GM23338 (cell line): ENCODE data around the gene IL18BP. TPM values are rescaled to one million over a fixed set of nuclear protein-coding genes. Genes with fewer than 3 reads are reported as not detected.

ENCODE experiments used
- ATAC-seq: fragments of 200-7000 bp; cut with Tn5 transposase; 3 replicates; pipeline ENCODE4 v1.9.1; 2020
- DNase-seq: peaks from one replicate; pipeline ENCODE4 v3.0.0-alpha.2; 2015; ENCODE audit warnings: low spot score
- H2AFZ ChIP-seq: fragments of 200-600 bp; sonication (generic); 2 replicates; pipeline ENCODE4 v1.8.0; 2016; ENCODE audit warnings: antibody characterized with exemption, mild to moderate bottlenecking, moderate library complexity
- H3F3A ChIP-seq: fragments of 200-600 bp; sonication (generic); replicated peaks from 2 replicates; pipeline ENCODE4 v1.8.0; 2017; ENCODE audit warnings: antibody characterized with exemption, mixed run types, low read depth
- H3K27ac ChIP-seq: fragments of 200-600 bp; sonication (generic); 2 replicates; pipeline ENCODE4 v1.6.1; 2016; ENCODE audit warnings: low read depth
- H3K27me3 ChIP-seq: fragments of 200-600 bp; sonication (generic); 2 replicates; pipeline ENCODE4 v1.8.0; 2016; ENCODE audit warnings: mild to moderate bottlenecking, mixed run types, moderate library complexity; ENCODE audit not compliant: insufficient read depth
- H3K36me3 ChIP-seq: fragments of 200-600 bp; sonication (generic); 2 replicates; pipeline ENCODE4 v1.8.0; 2016; ENCODE audit warnings: mild to moderate bottlenecking; ENCODE audit not compliant: insufficient read depth
- H3K4me1 ChIP-seq: fragments of 200-600 bp; sonication (generic); 2 replicates; pipeline ENCODE4 v1.8.0; 2016; ENCODE audit warnings: mild to moderate bottlenecking, moderate library complexity; ENCODE audit not compliant: insufficient read depth
- H3K4me2 ChIP-seq: fragments of 200-600 bp; sonication (generic); 2 replicates; pipeline ENCODE4 v1.7.1; 2017; ENCODE audit warnings: mixed run types
- H3K4me3 ChIP-seq: fragments of 200-600 bp; sonication (generic); 2 replicates; pipeline ENCODE4 v1.6.1; 2016; ENCODE audit warnings: mixed run types
- H3K79me2 ChIP-seq: fragments of 200-600 bp; sonication (generic); replicated peaks from 2 replicates; pipeline ENCODE4 v1.8.0; 2017; ENCODE audit warnings: mild to moderate bottlenecking; ENCODE audit not compliant: insufficient read depth
- H3K9me2 ChIP-seq: fragments of 200-600 bp; sonication (generic); 2 replicates; pipeline ENCODE4 v1.8.0; 2017; ENCODE audit not compliant: insufficient read depth
- H4K20me1 ChIP-seq: fragments of 200-600 bp; sonication (generic); replicated peaks from 2 replicates; pipeline ENCODE4 v1.8.0; 2017; ENCODE audit warnings: mild to moderate bottlenecking; ENCODE audit not compliant: insufficient read depth
- H3K27ac Mint-ChIP-seq: 2 replicates; pipeline ENCODE4 v1.8.0; 2020; ENCODE audit warnings: inconsistent platforms, mild to moderate bottlenecking, moderate library complexity, mixed read lengths
- H3K27me3 Mint-ChIP-seq: 3 replicates; pipeline ENCODE4 v1.8.0; 2022; ENCODE audit warnings: low read depth, mild to moderate bottlenecking, moderate library complexity, mixed read lengths, inconsistent platforms; ENCODE audit not compliant: insufficient read depth, poor library complexity
- H3K36me3 Mint-ChIP-seq: 3 replicates; pipeline ENCODE4 v1.8.0; 2021; ENCODE audit warnings: low read depth, mild to moderate bottlenecking, inconsistent platforms, moderate library complexity, mixed read lengths
- H3K4me1 Mint-ChIP-seq: 3 replicates; pipeline ENCODE4 v1.8.0; 2020; ENCODE audit warnings: mild to moderate bottlenecking, inconsistent platforms, mixed read lengths
- H3K4me3 Mint-ChIP-seq: 3 replicates; pipeline ENCODE4 v1.8.0; 2021; ENCODE audit warnings: moderate library complexity, mild to moderate bottlenecking, inconsistent platforms, mixed read lengths
- H3K9me3 Mint-ChIP-seq: 3 replicates; pipeline ENCODE4 v1.8.0; 2020; ENCODE audit warnings: moderate library complexity, mild to moderate bottlenecking, inconsistent platforms, mixed read lengths
- CTCF ChIP-seq, 2 experiments: fragments of 200-600 bp in 1 of 2; sonication (generic) in 1 of 2; conservative IDR thresholded peaks; 2 replicates each; pipeline versions ENCODE4 v1.5.1 to v1.6.1; 2016 to 2017; ENCODE audit warnings: antibody characterized with exemption in 2 of 2, low read depth in 2 of 2, mild to moderate bottlenecking in 2 of 2, moderate library complexity in 1 of 2
- EZH2 ChIP-seq: fragments of 200-600 bp; sonication (generic); IDR thresholded peaks from one replicate; pipeline ENCODE4 v1.8.0; 2017; ENCODE audit warnings: antibody characterized with exemption, mild to moderate bottlenecking, low read depth; ENCODE audit not compliant: unreplicated experiment
- JUNB ChIP-seq: IDR thresholded peaks from one replicate; pipeline ENCODE4 v1.6.1; 2016; ENCODE audit warnings: antibody characterized with exemption; ENCODE audit not compliant: unreplicated experiment
- POLR2AphosphoS5 ChIP-seq: IDR thresholded peaks from 2 replicates; pipeline ENCODE4 v1.6.1; 2016; ENCODE audit warnings: antibody characterized with exemption, low read depth
- REST ChIP-seq: IDR thresholded peaks from one replicate; pipeline ENCODE4 v1.6.1; 2018; ENCODE audit warnings: antibody characterized with exemption; ENCODE audit not compliant: unreplicated experiment
- STAT1 ChIP-seq: IDR thresholded peaks from one replicate; pipeline ENCODE4 v1.6.1; 2016; ENCODE audit warnings: antibody characterized with exemption; ENCODE audit not compliant: unreplicated experiment
- ZNF114 ChIP-seq: fragments of 250-450 bp; sonication (Bioruptor Pico); IDR thresholded peaks from 2 replicates; pipeline ENCODE4 v1.5.0; 2020; ENCODE audit warnings: mild to moderate bottlenecking, moderate library complexity
- ZNF462 ChIP-seq: fragments of 250-450 bp; sonication (Bioruptor Pico); IDR thresholded peaks from 2 replicates; pipeline ENCODE4 v1.5.0; 2020; ENCODE audit warnings: mild to moderate bottlenecking, moderate library complexity
- polyA plus RNA-seq: library from polyadenylated mRNA; unstranded; fragments of >200 nt; fragmentation: Nextera tagmentation; extraction: Ambion mirVana; gene quantifications from 2 replicates; pipeline ENCODE4 v1.2.1, GENCODE V29; 2016
- total RNA-seq: library from RNA; depleted of rRNA; stranded (reverse); fragments of >200 nt; shearing (Covaris generic); gene quantifications from 2 replicates; pipeline ENCODE4 v1.2.3, GENCODE V29; 2014

The IL18BP gene
- total and polyA plus RNA-seq, 2 experiments from 2014 or later = 3.8 to 11.2 TPM

- H4K20me1 ChIP-seq = peaks cover 13% of the 10 kb centered on the region
- no peak overlapping the region for H3K4me2 ChIP-seq
- DNase-seq (no peak), ATAC-seq (peak; percentile 46)
- H3K79me2 ChIP-seq = no peaks in the 10 kb centered on the region
- H3K4me1 Mint-ChIP-seq = no peaks in the 10 kb centered on the region
- H3K4me3 ChIP-seq = no peak overlapping the region
- no peaks in the 10 kb centered on the region for H3K27me3 Mint-ChIP-seq
- H3K27ac ChIP-seq = no peak overlapping the region
- no peaks in the 10 kb centered on the region for H3F3A ChIP-seq
- H3K4me3 Mint-ChIP-seq = no peak overlapping the region
- no peaks in the 10 kb centered on the region for H3K4me1 ChIP-seq
- no peaks in the 10 kb centered on the region for H3K9me2 ChIP-seq
- no peaks in the 10 kb centered on the region for H3K9me3 Mint-ChIP-seq
- no peaks in the 10 kb centered on the region for H3K27me3 ChIP-seq
- no peak for TF ChIP-seq STAT1
- TF ChIP-seq CTCF (conservative IDR thresholded peaks at IDR 0.05; ENCODE audit: low read depth in 2 of 2) = peak in 1 of 2 experiments; percentile 40; a peak in 2 of 4 replicates
- H3K36me3 Mint-ChIP-seq = peaks cover 12% of the 10 kb centered on the region; the same call in 2 of the 3 replicates
- no peak overlapping the region for H2AFZ ChIP-seq
- peaks cover 9% of the 10 kb centered on the region for H3K36me3 ChIP-seq
- H3K27ac Mint-ChIP-seq = no peak overlapping the region
Observed at GRCh38 chr11:71994786-71995185, 3.9 kb upstream of the IL18BP start.

- no peak overlapping the region for H3K4me3 Mint-ChIP-seq
- H3K27ac Mint-ChIP-seq = no peak overlapping the region
- TF ChIP-seq ZNF462 (CRISPR knock-in tag) (no peak), STAT1 (no peak), JUNB (no peak), POLR2AphosphoS5 (no peak), ZNF114 (CRISPR knock-in tag) (no peak), REST (no peak), EZH2 (no peak)
- H3K27me3 Mint-ChIP-seq = no peaks in the 10 kb centered on the region
- H2AFZ ChIP-seq = no peak overlapping the region
- peaks cover 6% of the 10 kb centered on the region for H3K36me3 ChIP-seq
- H3K36me3 Mint-ChIP-seq = peaks cover 9% of the 10 kb centered on the region; the same call in 2 of the 3 replicates
- no peak overlapping the region for H3K4me3 ChIP-seq
- H3K27ac ChIP-seq = no peak overlapping the region
- H3K9me3 Mint-ChIP-seq = no peaks in the 10 kb centered on the region
- H3K9me2 ChIP-seq = no peaks in the 10 kb centered on the region
- DNase-seq = no peak
- H3K4me2 ChIP-seq = no peak overlapping the region
- H3K27me3 ChIP-seq = no peaks in the 10 kb centered on the region
- no peak for ATAC-seq
- no peaks in the 10 kb centered on the region for H3F3A ChIP-seq
- H3K4me1 ChIP-seq = no peaks in the 10 kb centered on the region
- H4K20me1 ChIP-seq = peaks cover 13% of the 10 kb centered on the region
- no peaks in the 10 kb centered on the region for H3K4me1 Mint-ChIP-seq
- H3K79me2 ChIP-seq = no peaks in the 10 kb centered on the region
Observed at GRCh38 chr11:71995726-71996291, 2.9 kb upstream of the IL18BP start.
